Ascending aorta (tissue), 2 donors: Measurements from ENCODE around the gene RAP1GDS1. TPM values are rescaled to one million over a fixed set of nuclear protein-coding genes. Genes with fewer than 3 reads are reported as not detected.

Source experiments
- DNase-seq, 2 donors: peaks; one replicate each; pipeline ENCODE4 v3.0.0-alpha.2; 2019; ENCODE audit warnings: low spot score in 2 of 2
- H3K27ac ChIP-seq, 2 donors: fragments of 200-600 bp; sonication (generic); one replicate each; pipeline ENCODE4 v1.5.1; 2016 to 2017; ENCODE audit warnings: mild to moderate bottlenecking in 1 of 2
- H3K27me3 ChIP-seq: fragments of 200-600 bp; sonication (generic); one replicate; pipeline ENCODE4 v1.5.1; 2017
- H3K36me3 ChIP-seq, 2 donors: fragments of 200-600 bp; sonication (generic); one replicate each; pipeline ENCODE4 v1.5.1; 2016
- H3K4me1 ChIP-seq, 2 donors: fragments of 200-600 bp; sonication (generic); one replicate each; pipeline ENCODE4 v1.5.1; 2016 to 2017; ENCODE audit warnings: mild to moderate bottlenecking in 1 of 2
- H3K4me3 ChIP-seq, 2 donors: fragments of 200-600 bp; sonication (generic); one replicate each; pipeline ENCODE4 v1.5.1; 2016 to 2017; ENCODE audit warnings: mild to moderate bottlenecking in 1 of 2
- H3K9me3 ChIP-seq, 2 donors: fragments of 200-600 bp; sonication (generic); one replicate each; pipeline ENCODE4 v1.5.1; 2016
- CTCF ChIP-seq, 3 experiments: fragments of 200-600 bp in 2 of 3; fragments of 450-650 bp in 1 of 3; sonication (generic) in 2 of 3; IDR thresholded peaks; one replicate each; pipeline ENCODE4 v1.5.1; 2016 to 2019; ENCODE audit warnings: antibody characterized with exemption in 3 of 3, mild to moderate bottlenecking in 1 of 3, moderate library complexity in 1 of 3
- intact Hi-C: fragments of 100-400 bp; cut with DNase I; formaldehyde crosslinking; loops from one replicate; pipeline ENCODE4 v1.15.1; 2023
- total RNA-seq: library from RNA; depleted of rRNA; stranded (reverse); fragments of >200 nt; gene quantifications from one replicate; pipeline ENCODE4 v1.1.0, GENCODE V29; 2016

Gene RAP1GDS1
- total RNA-seq, 1 donor from 2014 or later: 8.3 TPM

GRCh38 chr4:98434816-98435215 is 173.6 kb downstream of the RAP1GDS1 start:
- H3K4me1 ChIP-seq: no peaks in the 10 kb centered on the region
- no peak overlapping the region for H3K4me3 ChIP-seq
- intact Hi-C loops: no loop called here
- H3K27me3 ChIP-seq: no peaks in the 10 kb centered on the region
- H3K27ac ChIP-seq: no peak overlapping the region
- H3K9me3 ChIP-seq: no peaks in the 10 kb centered on the region
- DNase-seq: no peak
- H3K36me3 ChIP-seq: peaks cover 14 to 32% of the 10 kb centered on the region in 2 donors
- TF ChIP-seq CTCF (IDR thresholded peaks at IDR 0.05): no peak

- DNase-seq: no peak
- Histone ChIP-seq H3K27ac (no peak overlapping the region), H3K27me3 (no peaks in the 10 kb centered on the region), H3K4me1 (no peaks in the 10 kb centered on the region), H3K4me3 (no peak overlapping the region), H3K9me3 (no peaks in the 10 kb centered on the region), H3K36me3 (peaks cover 2 to 14% of the 10 kb centered on the region in 2 donors)
- intact Hi-C loops: no loop called here
- no peak for TF ChIP-seq CTCF (IDR thresholded peaks at IDR 0.05)
Observed at GRCh38 chr4:98444371-98444770, 183.2 kb downstream of the RAP1GDS1 start.

GRCh38 chr4:98446499-98447375 is 185.6 kb downstream of the RAP1GDS1 start:
- Histone ChIP-seq H3K9me3 (no peaks in the 10 kb centered on the region), H3K4me1 (no peaks in the 10 kb centered on the region), H3K36me3 (peaks cover 0 to 8% of the 10 kb centered on the region in 2 donors), H3K27ac (no peak overlapping the region), H3K27me3 (no peaks in the 10 kb centered on the region), H3K4me3 (no peak overlapping the region)
- TF ChIP-seq CTCF (IDR thresholded peaks at IDR 0.05): no peak
- DNase-seq: no peak
- intact Hi-C loops: no loop called here

- no peak overlapping the region for H3K27ac ChIP-seq
- no peak for DNase-seq
- intact Hi-C loops: no loop called here
- H3K27me3 ChIP-seq: no peaks in the 10 kb centered on the region
- TF ChIP-seq CTCF (IDR thresholded peaks at IDR 0.05): no peak
- no peak overlapping the region for H3K4me3 ChIP-seq
- no peaks in the 10 kb centered on the region for H3K4me1 ChIP-seq
- peaks cover 0 to 5% of the 10 kb centered on the region in 2 donors for H3K36me3 ChIP-seq
- H3K9me3 ChIP-seq: no peaks in the 10 kb centered on the region
Observed at GRCh38 chr4:98447648-98448047, 186.5 kb downstream of the RAP1GDS1 start.

GRCh38 chr4:98448908-98449307 is 187.7 kb downstream of the RAP1GDS1 start:
- DNase-seq: no peak
- H3K4me1 ChIP-seq: no peaks in the 10 kb centered on the region
- H3K27ac ChIP-seq: no peak overlapping the region
- intact Hi-C loops: no loop called here
- H3K4me3 ChIP-seq: no peak overlapping the region
- TF ChIP-seq CTCF (IDR thresholded peaks at IDR 0.05): no peak
- no peaks in the 10 kb centered on the region for H3K27me3 ChIP-seq
- H3K36me3 ChIP-seq: no peaks in the 10 kb centered on the region
- no peaks in the 10 kb centered on the region for H3K9me3 ChIP-seq
